MM.1S (cell line): Measurements from ENCODE around the gene MED16.
"Not testable (repeated sequence)": the region's sequence is repeated elsewhere in the genome, so short reads cannot be mapped to it uniquely, and the experiment has no call there.

Experiments used
- DNase-seq: peaks from one replicate; pipeline ENCODE4 v3.0.0-alpha.2; 2015
- H2AFZ ChIP-seq: fragments of 300-600 bp; sonication (generic); 2 replicates; pipeline ENCODE4 v1.6.0; 2016; ENCODE audit warnings: antibody characterized with exemption, low read length
- H3F3A ChIP-seq: fragments of 300-600 bp; sonication (generic); 2 replicates; pipeline ENCODE4 v1.6.1; 2016; ENCODE audit warnings: mild to moderate bottlenecking, antibody characterized with exemption, low read length, moderate library complexity, mixed read lengths; ENCODE audit not compliant: insufficient read depth
- H3K27ac ChIP-seq: fragments of 300-600 bp; sonication (generic); 2 replicates; pipeline ENCODE4 v1.5.1; 2016; ENCODE audit warnings: mild to moderate bottlenecking, low read length
- H3K27me3 ChIP-seq: fragments of 300-600 bp; sonication (generic); replicated peaks from 2 replicates; pipeline ENCODE4 v1.6.0; 2016; ENCODE audit warnings: low read length; ENCODE audit not compliant: insufficient read depth
- H3K36me3 ChIP-seq: fragments of 300-600 bp; sonication (generic); replicated peaks from 2 replicates; pipeline ENCODE4 v1.6.1; 2016; ENCODE audit warnings: mild to moderate bottlenecking, low read length, mixed read lengths; ENCODE audit not compliant: insufficient read depth
- H3K4me1 ChIP-seq: fragments of 300-600 bp; sonication (generic); 2 replicates; pipeline ENCODE4 v1.6.1; 2016; ENCODE audit warnings: low read length, mixed read lengths
- H3K4me2 ChIP-seq: fragments of 300-600 bp; sonication (generic); 2 replicates; pipeline ENCODE4 v1.6.0; 2016; ENCODE audit warnings: low read depth, low read length
- H3K4me3 ChIP-seq: fragments of 300-600 bp; sonication (generic); 2 replicates; pipeline ENCODE4 v1.5.1; 2016; ENCODE audit warnings: low read length, mixed read lengths
- H3K79me2 ChIP-seq: fragments of 300-600 bp; sonication (generic); 2 replicates; pipeline ENCODE4 v1.6.1; 2016; ENCODE audit warnings: mixed run types, low read length, mixed read lengths
- H3K9ac ChIP-seq: fragments of 300-600 bp; sonication (generic); 2 replicates; pipeline ENCODE4 v1.6.1; 2016; ENCODE audit warnings: low read length, mixed read lengths
- H3K9me2 ChIP-seq: fragments of 300-600 bp; sonication (generic); replicated peaks from 2 replicates; pipeline ENCODE4 v1.6.1; 2016; ENCODE audit warnings: mild to moderate bottlenecking, low read length, mixed read lengths; ENCODE audit not compliant: insufficient read depth
- H3K9me3 ChIP-seq: fragments of 300-600 bp; sonication (generic); replicated peaks from 2 replicates; pipeline ENCODE4 v1.6.1; 2016; ENCODE audit warnings: mild to moderate bottlenecking, low read length, mixed read lengths; ENCODE audit not compliant: insufficient read depth
- H4K20me1 ChIP-seq: fragments of 300-600 bp; sonication (generic); 2 replicates; pipeline ENCODE4 v1.6.1; 2016; ENCODE audit warnings: mild to moderate bottlenecking, low read length, moderate library complexity, mixed read lengths; ENCODE audit not compliant: insufficient read depth
- EZH2 ChIP-seq: fragments of 300-600 bp; sonication (generic); optimal IDR thresholded peaks from 2 replicates; pipeline ENCODE3; 2017; ENCODE audit warnings: low read depth, mild to moderate bottlenecking, antibody characterized with exemption, low read length, mixed read lengths
- EZH2phosphoT487 ChIP-seq: fragments of 300-600 bp; sonication (generic); IDR thresholded peaks from 2 replicates; pipeline ENCODE4 v1.6.1; 2018; ENCODE audit warnings: antibody characterized with exemption, low read length
- TF ChIP-seq, protein P1 (sequence below): fragments of 300-600 bp; sonication (generic); IDR thresholded peaks from 2 replicates; pipeline ENCODE4 v1.5.1; 2016; ENCODE audit warnings: antibody characterized with exemption, low read length, mixed read lengths

Gene MED16

DNA sequence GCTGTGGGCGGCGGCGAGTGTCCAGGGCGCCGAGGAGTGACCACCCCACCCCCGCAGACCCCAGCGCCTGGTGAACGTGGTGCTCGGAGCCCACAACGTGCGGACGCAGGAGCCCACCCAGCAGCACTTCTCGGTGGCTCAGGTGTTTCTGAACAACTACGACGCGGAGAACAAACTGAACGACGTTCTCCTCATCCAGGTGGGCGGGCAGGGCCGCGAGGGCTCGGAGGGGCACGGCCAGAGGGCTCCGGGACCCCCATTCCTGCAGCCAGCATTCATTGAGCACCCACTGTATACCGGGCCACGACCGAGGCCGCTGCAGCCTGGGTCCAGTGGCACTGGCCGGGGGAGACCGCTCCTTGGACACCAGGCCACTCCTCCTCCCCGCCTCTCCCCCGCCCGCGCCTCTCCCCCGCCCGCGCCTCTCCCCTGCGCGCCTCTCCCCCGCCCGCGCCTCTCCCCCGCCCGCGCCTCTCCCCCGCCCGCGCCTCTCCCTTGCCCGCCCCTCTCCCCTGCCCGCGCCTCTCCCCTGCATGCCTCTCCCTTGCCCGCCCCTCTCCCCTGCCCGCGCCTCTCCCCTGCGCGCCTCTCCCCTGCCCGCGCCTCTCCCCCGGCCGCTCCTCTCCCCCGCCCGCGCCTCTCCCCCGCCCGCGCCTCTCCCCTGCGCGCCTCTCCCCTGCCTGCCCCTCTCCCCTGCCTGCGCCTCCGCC, 49.0 kb downstream of the MED16 start:
- no peak overlapping the region for H3K27ac ChIP-seq
- no peaks in the 10 kb centered on the region for H3K9me2 ChIP-seq
- H3K79me2 ChIP-seq = no peaks in the 10 kb centered on the region
- H3K4me1 ChIP-seq = peaks cover 8% of the 10 kb centered on the region; the same call in 1 of the 2 replicates
- no peak for DNase-seq
- H3K36me3 ChIP-seq = no peaks in the 10 kb centered on the region
- no peak overlapping the region for H2AFZ ChIP-seq
- peaks cover 81% of the 10 kb centered on the region for H3K27me3 ChIP-seq
- H3K4me2 ChIP-seq = peak overlapping the region; percentile 31; the same call in 1 of the 2 replicates
- TF ChIP-seq, protein P1, sequence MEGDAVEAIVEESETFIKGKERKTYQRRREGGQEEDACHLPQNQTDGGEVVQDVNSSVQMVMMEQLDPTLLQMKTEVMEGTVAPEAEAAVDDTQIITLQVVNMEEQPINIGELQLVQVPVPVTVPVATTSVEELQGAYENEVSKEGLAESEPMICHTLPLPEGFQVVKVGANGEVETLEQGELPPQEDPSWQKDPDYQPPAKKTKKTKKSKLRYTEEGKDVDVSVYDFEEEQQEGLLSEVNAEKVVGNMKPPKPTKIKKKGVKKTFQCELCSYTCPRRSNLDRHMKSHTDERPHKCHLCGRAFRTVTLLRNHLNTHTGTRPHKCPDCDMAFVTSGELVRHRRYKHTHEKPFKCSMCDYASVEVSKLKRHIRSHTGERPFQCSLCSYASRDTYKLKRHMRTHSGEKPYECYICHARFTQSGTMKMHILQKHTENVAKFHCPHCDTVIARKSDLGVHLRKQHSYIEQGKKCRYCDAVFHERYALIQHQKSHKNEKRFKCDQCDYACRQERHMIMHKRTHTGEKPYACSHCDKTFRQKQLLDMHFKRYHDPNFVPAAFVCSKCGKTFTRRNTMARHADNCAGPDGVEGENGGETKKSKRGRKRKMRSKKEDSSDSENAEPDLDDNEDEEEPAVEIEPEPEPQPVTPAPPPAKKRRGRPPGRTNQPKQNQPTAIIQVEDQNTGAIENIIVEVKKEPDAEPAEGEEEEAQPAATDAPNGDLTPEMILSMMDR = no peak
- TF ChIP-seq EZH2 (no peak), EZH2phosphoT487 (no peak)
- peaks cover 9% of the 10 kb centered on the region for H3F3A ChIP-seq
- H3K9me3 ChIP-seq = no peaks in the 10 kb centered on the region
- H3K9ac ChIP-seq = no peak overlapping the region
- H4K20me1 ChIP-seq = no peaks in the 10 kb centered on the region
- no peak overlapping the region for H3K4me3 ChIP-seq

- H4K20me1 ChIP-seq = no peaks in the 10 kb centered on the region
- H3K79me2 ChIP-seq = no peaks in the 10 kb centered on the region
- no peak overlapping the region for H3K9ac ChIP-seq
- H3K4me2 ChIP-seq = peak overlapping the region; percentile 31; the same call in 1 of the 2 replicates
- H3K27ac ChIP-seq = no peak overlapping the region
- no peaks in the 10 kb centered on the region for H3K9me3 ChIP-seq
- H3K36me3 ChIP-seq = no peaks in the 10 kb centered on the region
- H3K4me1 ChIP-seq = peaks cover 8% of the 10 kb centered on the region; the same call in 1 of the 2 replicates
- no peak overlapping the region for H2AFZ ChIP-seq
- peaks cover 79% of the 10 kb centered on the region for H3K27me3 ChIP-seq
- H3K4me3 ChIP-seq = no peak overlapping the region
- TF ChIP-seq, protein P1 = no peak
- TF ChIP-seq EZH2phosphoT487 (no peak), EZH2 (no peak)
- H3F3A ChIP-seq = peaks cover 9% of the 10 kb centered on the region
- DNase-seq = no peak
- H3K9me2 ChIP-seq = no peaks in the 10 kb centered on the region
These were observed 49.7 kb downstream of the MED16 start for GRCh38 chr19:843180-843835.

DNA sequence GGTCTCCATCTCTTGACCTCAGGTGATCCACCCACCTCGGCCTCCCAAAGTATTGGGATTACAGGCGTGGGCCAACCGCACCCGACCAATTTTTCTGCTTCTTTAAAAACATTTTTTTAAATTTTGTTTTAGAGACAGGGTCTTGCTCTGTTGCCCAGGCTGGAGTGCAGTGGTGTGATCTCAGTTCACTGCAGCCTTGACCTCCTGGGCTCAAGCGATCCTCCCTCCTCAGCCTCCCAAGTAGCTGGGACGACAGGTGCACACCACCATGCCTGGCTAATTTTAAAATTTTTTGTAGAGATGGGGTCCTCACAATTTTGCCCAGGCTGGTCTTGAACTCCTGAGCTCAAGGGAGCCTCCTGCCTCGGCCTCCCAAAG, 50.2 kb downstream of the MED16 start:
- not testable (repeated sequence) for H3K9me2 ChIP-seq, H2AFZ ChIP-seq, H3F3A ChIP-seq, H3K36me3 ChIP-seq, H3K27ac ChIP-seq, H3K9ac ChIP-seq, H3K4me1 ChIP-seq, DNase-seq, H3K79me2 ChIP-seq, H3K4me2 ChIP-seq, H3K4me3 ChIP-seq, H3K9me3 ChIP-seq, H4K20me1 ChIP-seq
- H3K27me3 ChIP-seq = peaks cover 78% of the 10 kb centered on the region
